DND-41 (cell line): ENCODE measurements around the gene PDHB.

Source experiments
- EZH2 ChIP-seq: IDR thresholded peaks from 3 replicates; pipeline ENCODE4 v1.6.1; 2012; ENCODE audit warnings: borderline replicate concordance, low read depth, mild to moderate bottlenecking, moderate library complexity, low read length, inconsistent platforms; ENCODE audit not compliant: severe bottlenecking
- TF ChIP-seq, protein P1 (sequence below): IDR thresholded peaks from 2 replicates; pipeline ENCODE4 v1.5.1; 2012; ENCODE audit warnings: borderline replicate concordance, low read length, moderate library complexity, mild to moderate bottlenecking; ENCODE audit not compliant: poor library complexity, severe bottlenecking; ENCODE audit errors: extremely low read depth

GRCh38 chr3:58404396-58404795, 29.2 kb downstream of the PDHB start:
- TF ChIP-seq, protein P1, sequence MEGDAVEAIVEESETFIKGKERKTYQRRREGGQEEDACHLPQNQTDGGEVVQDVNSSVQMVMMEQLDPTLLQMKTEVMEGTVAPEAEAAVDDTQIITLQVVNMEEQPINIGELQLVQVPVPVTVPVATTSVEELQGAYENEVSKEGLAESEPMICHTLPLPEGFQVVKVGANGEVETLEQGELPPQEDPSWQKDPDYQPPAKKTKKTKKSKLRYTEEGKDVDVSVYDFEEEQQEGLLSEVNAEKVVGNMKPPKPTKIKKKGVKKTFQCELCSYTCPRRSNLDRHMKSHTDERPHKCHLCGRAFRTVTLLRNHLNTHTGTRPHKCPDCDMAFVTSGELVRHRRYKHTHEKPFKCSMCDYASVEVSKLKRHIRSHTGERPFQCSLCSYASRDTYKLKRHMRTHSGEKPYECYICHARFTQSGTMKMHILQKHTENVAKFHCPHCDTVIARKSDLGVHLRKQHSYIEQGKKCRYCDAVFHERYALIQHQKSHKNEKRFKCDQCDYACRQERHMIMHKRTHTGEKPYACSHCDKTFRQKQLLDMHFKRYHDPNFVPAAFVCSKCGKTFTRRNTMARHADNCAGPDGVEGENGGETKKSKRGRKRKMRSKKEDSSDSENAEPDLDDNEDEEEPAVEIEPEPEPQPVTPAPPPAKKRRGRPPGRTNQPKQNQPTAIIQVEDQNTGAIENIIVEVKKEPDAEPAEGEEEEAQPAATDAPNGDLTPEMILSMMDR, result no peak
- no peak for TF ChIP-seq EZH2
